Posterior vena cava (tissue), 2 donors: ENCODE measurements around the gene ABHD14A. TPM values are rescaled to one million over a fixed set of nuclear protein-coding genes. Genes with fewer than 3 reads are reported as not detected.
"Not testable (repeated sequence)": the region's sequence is repeated elsewhere in the genome, so short reads cannot be mapped to it uniquely, and the experiment has no call there.

Source experiments
- DNase-seq: peaks from one replicate; pipeline ENCODE4 v3.0.0-alpha.2; 2020; ENCODE audit warnings: low spot score
- intact Hi-C, 2 donors: fragments of 100-400 bp; cut with DNase I; formaldehyde crosslinking; loops; one replicate each; pipeline versions ENCODE4 v1.14.1 to v1.14.2; 2022 to 2023
- long read RNA-seq, 2 donors: library from polyadenylated mRNA; unstranded; transcript quantifications; one replicate each; pipeline ENCODE4 v2.0.0, GENCODE V29; 2020 to 2021
- total RNA-seq, 2 donors: library from RNA; stranded (reverse); fragmentation: NEBNext Ultra II Directional; extraction: Animal tissue kit (Norgen Biotek cat#: 25700); gene quantifications; one replicate each; pipeline ENCODE4 v1.2.1, GENCODE V29; 2021
- donor health status: DM: yes; HTN: yes; CAD: no.
- donor health status: DM: yes; HTN: yes; CAD: no.

Gene ABHD14A
- total RNA-seq, result 10 to 100 TPM in 1 of 2 donors, 1 to 10 TPM in 1; 8.4 to 18.6 TPM
- long read RNA-seq, donor 1, transcript ABHD14A-201 (5 exons, 1,062 nt), result major isoform, 5 of 9 reads
- long read RNA-seq, donor 1, partial matches to known transcripts, result 1 of 9 reads
- long read RNA-seq, donor 1, other reads (novel, unspliced or antisense), result 2 of 9 reads
- long read RNA-seq, donor 2, transcript ABHD14A-201 (5 exons, 1,062 nt), result major isoform, 14 of 23 reads
- long read RNA-seq, donor 2, partial matches to known transcripts, result 2 of 23 reads
- long read RNA-seq, donor 2, other reads (novel, unspliced or antisense), result 7 of 23 reads

DNA sequence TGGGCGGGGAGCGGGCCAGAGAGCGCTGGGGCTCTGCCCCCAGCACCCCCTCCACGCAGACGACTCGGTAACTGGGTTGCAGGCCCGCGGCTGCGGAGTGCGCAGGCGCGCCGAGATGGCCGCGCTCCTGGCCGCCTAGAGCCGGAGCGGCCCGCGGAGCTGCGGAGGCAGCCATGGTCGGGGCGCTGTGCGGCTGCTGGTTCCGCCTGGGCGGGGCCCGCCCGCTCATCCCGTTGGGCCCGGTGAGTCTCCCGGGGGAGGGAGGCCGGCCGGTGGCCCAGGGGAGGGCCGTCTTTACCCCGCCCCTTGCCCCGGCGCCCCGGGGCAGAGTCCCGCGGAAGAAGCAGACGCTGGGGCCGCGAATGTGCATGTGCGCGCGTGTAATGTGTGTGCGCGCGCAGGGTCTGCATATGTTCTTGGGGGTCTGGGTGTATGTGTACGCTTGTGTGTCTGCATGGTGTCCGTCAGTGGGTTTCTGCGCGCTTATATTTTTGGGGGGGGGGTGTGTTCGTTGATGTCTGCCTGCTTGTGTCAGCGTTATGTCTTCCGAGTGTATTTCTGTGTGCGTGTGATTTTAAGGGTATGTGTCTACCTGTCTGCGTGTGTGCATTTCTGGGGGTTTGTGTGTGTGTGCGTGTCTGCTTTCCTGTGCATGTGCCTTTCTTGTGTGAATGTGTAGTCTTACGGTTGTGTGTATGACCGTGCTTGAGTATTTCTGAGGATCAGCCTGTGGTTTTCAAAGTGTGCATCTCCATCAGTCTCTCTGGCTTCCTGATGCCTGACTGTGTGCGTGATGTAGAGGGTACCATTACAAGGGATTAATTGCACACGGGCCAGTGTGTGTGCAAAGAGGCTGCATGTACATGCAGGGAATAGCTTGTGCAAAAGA, at the start of gene ABHD14A:
ABHD14A (plus strand) TSS at position 102 of the 889 bp plus-strand sequence; CDS start at position 174, 72 bp downstream.
- DNase-seq, result peak; percentile 92
- intact Hi-C loops, result loop anchor here in 1 of 2 donors (1.0 kb wide), 1 partner anchor 19 kb away; no protein-coding TSS in a partner anchor

DNA sequence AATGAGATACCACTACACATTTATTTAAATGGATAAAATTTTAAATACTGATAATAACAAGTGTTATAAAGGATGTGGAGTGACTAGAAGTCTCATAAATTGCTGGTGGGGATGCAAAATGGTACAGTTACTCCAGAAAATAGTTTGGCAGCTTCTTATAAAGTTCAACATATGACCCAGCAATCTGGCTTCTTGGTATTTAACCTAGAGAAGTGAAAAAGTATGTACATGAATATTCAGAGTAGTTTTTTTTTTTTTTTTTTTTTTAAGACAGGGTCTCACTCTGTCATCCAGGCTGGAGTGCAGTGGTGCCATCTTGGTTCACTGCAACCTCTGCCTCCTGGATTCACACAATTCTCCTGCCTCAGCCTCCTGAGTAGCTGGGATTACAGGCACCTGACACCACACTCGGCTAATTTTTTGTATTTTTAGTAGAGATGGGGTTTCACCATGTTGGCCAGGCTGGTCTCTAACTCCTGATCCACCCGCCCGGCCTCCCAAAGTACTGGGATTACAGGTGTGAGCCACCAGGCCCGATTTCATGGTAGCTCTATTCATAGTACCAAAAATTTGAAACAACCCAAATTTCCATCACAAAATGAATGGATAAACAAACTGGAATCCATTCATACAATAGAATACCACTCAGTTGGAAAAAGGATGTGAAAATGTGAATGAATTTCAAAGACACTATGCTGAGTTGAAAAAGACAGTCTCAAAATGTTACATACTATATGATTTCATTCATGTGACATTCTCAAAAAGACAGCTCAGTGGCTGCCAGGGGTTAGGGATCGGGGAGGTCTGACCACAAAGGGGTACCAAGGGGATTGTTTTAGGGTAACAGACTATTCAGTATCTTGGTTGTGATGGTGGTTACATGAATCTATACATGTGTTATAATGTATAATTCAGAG, 47.5 kb upstream of the ABHD14A start:
- intact Hi-C loops, result no loop called here
- no peak for DNase-seq

DNA sequence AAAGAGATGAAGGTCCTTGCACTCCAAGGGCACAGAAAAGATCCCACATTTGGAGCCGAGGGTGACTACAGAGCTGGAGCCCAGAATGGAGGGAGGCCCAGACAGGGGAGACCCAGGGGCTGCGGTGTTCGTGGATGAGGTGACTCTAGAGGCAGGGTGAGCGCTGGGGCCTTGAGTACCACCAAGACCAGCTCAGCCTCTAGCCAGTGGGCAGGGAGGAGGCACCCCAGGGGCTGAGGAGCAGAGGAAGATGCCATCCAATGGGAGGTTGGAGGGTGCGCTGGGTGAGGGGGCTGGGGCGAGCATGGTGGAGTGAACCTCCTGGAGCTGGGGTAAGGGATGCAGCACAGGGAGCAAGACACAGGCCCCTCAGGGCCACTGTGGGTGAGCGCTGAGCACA, 46.4 kb upstream of the ABHD14A start:
- DNase-seq, result no peak
- intact Hi-C loops, result no loop called here

DNA sequence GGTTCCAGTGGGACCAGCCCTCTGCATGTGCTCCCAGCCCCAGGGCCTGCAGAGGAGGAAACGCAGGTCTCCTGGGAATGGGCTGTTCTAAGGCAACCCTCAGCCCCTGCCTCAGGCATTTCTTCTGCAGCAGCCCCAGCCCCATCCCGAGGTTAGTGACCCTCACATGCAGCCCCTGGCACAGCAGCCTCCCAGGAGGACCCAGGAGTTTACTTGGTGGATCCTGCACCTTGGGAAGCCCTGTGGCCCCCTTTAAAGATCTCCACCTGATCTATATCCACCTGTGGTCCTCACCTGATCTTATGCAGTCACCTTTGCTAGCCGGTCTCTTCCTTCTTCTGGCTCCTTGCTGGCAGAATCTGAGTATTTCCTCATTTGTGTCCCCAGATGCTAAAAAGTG, 45.9 kb upstream of the ABHD14A start:
- DNase-seq, intact Hi-C loops: not testable (repeated sequence)

DNA sequence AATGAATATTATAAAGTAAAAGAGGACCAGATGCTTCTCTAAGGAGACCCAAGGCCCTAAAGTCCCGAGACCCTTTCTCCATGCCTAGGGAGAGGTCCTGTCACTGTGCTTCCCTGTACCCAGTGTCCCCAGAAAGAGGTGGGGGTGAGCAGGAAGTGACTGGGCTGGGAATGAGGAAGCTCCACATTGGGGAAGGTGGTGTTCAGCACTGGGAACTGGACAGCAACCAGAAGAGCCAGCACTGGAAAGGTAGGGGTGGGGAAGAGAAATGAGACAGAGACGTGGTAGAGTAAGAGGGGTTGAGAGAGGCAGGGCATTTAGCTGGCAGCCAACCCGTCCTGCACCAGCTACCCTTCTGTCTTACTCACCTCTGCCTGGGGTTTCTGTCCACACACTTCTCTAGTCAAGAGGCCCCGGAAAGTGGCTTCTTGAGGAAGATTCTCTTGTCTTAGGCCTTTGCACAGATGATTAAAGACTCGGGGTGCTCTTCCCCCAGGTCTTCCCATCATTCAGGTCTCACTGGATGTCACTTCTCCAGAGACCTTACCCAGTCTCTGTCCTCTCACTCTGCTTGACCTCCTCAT, 45.4 kb upstream of the ABHD14A start:
- intact Hi-C loops, result no loop called here
- DNase-seq, result no peak

DNA sequence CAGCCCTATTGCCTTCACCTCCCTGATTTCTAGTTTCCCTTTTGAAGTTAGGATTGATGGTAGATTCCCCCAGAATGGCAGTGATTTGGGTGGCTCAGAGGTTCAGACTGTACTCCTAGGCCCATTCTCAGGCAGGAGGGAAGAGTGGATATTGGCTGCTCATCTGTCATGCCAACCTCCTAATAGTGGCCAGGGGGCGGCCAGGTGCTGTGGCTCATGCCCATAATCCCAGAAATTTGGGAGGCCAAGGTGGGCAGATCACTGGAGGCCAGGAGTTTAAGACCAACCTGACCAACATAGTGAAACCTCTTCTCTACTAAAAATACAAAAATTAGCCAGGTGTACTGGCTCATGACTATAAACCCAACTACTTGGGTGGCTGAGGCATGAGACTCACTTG, 44.4 kb upstream of the ABHD14A start:
- intact Hi-C loops, result no loop called here
- DNase-seq, result no peak

DNA sequence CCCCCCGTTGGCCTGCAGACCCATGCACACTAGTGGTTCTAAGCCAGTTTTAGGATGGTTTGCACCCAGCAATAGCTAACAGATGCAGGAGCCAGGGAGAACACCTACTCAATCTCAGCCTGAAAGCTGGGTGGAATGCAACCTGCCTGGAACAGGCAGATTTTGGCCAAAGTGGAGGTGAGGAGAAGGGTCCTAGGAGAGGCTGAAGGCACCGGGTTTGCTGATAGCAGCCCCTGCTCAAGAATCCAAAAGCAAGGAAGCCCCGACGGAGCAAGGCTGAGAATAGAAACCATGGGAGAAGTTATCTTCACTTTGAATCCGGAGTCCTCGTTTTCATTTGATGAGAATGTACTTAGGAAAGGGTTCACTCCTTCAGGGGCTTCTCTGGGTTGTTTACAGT, 43.1 kb upstream of the ABHD14A start:
- no peak for DNase-seq
- intact Hi-C loops, result no loop called here

DNA sequence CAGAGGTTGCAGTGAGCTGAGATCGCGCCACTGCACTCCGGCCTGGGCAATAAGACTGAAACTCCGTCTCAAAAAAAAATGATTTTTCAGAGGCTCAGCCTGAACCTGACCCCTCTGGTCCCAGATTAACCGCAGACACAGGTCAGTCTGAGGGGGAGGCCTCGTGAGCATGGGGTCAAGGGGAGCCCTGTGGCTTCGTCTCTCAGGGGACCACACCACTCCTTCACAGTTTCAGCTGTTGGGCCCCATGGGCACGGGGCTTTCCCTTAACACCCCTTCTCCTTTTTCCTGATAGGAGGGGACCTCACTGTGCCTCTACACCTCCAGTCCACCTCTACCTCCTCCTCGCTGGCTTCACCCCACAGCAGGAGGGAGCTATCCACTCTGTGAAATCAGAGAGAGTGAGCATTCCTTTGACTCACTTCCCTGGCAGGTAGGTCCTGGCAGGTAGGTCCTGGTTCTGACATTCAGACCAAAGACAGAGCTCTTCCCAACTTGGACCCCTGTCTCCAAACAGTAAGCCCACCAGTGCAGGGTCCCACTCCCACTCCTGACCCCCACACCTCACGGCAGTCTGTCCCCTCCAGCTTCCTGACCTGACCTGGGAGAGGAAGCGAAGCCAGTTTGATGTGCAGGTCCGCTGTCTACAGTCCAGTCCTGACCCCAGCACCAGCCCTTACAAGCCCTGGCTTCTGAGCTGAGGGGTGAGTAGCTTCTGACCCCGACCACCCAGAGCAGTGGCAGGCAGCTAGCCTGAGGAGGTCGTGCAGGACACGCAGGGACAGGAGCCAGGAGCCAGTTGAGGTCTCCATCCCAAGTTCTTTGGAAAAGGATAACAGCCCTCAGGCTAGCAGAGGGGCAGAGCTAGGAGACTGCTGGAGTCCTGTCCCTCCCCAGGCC, 42.1 kb upstream of the ABHD14A start:
- intact Hi-C loops, result no loop called here
- no peak for DNase-seq

DNA sequence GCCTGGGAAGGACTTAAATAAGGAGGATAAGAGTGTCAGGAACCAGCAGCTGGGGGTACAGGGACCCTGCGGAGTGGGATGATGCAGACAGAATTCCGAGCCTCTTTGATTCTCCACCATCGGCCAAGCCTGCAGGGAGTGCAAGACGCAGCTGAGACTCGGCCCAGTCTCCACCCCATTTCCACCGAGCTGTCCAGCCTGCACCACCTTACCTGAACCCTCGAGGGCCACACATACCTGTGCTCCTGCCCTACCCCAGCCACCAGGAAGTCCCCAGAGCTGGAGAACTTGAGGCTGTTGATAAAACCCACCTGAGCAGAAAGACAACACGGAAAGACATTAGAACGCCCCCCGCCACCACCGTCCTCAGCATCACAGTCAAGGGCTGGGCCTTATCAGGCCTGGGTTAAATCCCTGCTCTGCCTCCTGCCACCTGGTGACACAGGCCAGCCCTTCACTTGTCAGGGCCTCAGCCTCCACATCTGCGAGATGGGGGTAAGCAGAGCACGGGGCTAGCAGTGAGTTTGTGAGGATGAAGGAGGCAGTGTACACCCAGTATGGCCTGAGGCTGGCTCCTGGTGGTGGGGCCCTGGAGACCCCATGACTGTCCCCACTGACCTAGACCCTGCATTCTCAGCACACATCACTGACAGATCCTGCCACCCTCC, 41.3 kb upstream of the ABHD14A start:
- intact Hi-C loops, result no loop called here

DNA sequence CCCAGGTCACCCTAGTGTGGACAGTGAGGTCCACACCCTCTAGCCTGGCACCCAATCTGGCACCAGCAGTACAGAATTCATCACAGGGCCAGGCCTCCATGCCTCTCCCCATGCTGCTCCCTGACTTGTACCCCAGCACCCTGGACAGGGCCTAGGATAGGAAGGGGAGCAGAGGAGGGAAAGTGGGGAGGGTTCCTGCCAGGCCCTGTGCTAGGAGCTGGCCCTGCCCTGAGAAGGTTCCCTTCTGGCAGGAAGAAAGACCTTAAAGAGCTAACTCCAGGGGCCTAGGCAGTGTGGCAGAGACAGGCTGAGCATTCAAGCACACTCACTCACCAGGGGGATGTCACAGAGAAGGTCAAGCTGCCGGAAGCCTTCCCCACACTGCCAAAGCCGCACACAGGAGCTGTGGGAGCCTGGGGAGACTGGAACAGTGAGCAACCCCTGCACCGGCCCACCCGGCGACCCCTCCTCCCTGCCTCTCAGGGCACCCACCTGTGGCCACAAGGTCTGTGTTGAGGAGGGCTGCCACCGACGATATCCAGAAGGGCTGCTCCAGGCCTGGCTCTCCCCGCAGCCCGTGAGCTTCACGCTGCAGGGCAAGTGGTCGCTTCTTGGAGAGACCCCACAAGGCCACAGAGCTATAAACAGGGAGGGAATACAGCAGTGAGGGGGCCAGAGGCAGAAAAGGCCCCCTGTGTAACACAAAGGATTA, 40.6 kb upstream of the ABHD14A start:
- DNase-seq, result peak; percentile 69

More for the DNA sequence above, 41.3 kb upstream of the ABHD14A start:
- no peak for DNase-seq

DNA sequence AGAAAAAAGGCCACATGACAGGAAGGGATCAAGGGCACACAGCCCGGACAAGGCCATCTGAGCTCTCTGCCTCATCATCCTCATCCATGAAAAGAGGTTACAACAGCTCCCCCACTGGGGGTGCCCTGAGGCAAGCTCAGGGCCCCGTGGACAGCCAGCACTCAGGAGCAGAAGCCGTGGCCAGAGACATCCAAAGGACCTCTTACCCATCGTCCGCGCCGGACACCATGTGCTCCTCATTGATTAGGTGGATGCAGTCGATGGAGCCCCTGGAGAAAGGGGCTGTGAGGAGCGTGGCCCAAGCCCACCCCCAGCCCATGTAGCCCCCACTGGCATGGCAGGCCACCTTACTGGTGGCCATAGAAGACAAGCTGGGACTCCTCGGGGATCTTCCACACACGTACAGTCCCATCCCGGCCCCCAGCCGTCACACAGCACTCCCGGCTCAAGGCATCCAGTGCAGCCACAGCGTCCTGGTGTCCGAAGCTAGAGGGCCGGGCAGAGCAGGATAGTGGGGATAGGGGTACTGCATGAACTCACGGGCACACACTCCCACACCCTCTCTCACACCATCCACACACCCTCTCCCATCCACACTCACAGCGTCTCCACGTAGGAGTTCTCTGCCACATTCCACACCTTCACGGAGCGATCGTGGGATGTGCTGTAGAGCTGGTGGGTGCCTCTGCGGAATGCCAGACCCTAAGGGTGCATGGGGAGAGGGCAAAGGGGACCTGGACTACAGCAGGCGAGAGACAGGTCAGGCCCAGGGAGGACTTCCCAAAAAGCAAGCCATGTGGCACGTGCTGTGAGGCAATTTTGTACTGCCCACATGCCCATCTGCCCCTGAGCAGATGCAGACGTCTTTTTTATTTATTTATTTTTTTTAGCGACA, 39.6 kb upstream of the ABHD14A start:
- peak; percentile 76 for DNase-seq
- intact Hi-C loops, result no loop called here

More for the DNA sequence above, 40.6 kb upstream of the ABHD14A start:
- intact Hi-C loops, result no loop called here

DNA sequence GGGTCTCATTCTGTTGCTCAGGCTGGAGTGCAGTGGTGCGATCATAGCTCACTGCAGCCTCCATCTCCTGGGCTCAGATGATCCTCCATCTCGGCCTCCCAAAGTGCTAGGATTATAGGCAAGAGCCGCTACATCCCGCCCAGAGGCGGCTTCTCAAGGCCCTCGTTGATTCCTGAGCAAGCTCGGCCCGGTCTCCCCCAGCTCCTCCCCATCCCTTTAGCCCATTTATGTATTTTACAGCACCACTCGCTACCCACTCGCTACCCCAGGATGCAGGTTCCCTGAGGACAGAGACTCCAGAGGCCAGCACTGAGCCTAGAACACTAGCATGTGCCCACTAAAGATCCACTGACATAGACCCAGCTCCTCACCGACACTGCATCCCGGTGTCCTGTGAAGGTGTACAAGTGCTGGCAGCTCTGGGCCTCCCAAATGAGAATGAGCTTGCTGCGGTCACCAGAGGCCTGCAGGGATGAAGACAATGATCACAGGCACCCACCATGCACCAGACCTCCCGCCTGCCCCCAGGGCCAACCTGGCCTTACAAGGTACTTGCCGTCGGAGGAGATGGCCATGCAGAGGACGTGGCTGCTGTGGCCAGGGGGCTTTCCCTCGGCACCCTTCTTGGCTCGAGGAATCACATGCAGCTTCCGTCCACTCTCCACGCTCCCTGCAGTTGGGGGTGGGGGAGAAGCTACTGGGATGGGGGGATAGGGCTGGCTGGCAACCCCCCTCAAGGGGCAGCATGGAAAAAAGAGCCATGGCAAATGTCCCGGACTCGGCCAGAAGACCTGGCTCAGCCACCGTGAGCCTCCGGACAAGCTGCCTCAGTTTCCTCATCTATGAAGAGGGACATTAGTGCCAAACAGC, 38.7 kb upstream of the ABHD14A start:
- intact Hi-C loops, result no loop called here
- peak; percentile 69 for DNase-seq

DNA sequence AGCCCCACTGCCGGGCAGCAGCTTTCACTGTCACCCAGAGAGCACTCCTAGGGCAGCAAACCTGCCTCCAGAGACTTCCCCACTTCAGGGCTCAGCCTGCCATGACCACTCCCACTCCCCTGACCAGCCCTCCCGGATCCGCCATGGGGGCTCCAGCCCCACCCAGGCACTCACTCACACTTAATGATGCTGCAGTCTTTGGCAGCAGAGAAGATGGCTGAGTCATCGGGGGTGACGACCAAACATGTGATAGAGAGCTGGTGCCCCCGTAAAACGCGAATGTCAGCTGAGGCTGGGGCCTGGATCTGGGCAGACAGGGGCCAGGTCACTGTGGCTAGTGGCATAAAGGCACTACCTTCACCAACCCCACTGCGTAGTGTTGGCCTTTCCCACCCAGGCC, 37.9 kb upstream of the ABHD14A start:
- intact Hi-C loops, result no loop called here
- DNase-seq, result peak; percentile 62

DNA sequence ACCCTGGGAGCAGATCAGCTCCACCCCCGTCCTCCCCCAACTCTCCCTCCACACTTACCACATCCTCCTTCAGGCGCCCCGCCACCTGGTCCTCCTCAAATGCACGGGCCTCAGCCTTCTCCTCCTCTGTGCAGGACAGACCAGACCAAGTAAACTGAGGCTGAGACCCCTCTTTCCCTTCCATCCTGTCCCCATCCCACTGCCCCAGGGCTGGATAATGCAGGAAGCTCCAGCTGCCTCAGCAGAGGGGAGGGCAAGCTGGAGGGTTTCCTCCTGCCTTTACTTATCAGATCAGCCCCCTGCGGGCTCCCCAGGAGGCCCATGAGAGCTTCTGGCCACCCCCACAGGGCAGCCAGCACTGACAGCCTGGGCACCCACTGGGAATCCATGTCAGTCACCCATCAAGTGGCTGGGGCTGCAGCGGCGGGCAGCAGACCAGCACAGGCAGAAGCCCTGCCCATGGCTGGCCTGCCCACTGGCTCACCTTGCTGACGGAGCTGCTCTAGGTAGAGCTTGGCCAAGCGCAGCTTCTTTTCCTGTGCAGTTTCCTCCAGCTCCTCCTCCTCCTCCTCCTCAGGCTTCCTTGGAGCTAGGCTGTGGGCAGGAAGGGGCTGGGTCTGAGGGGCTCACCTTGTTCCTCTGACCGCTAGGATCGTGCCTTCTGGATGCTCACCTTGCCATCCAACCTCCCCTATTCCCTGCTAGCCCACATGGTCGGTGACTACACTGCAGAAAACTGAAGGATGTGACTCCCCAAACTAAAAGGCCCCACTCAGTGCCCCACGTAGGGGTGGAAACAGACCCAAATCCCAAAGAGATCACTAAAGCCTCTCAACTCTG, 37.0 kb upstream of the ABHD14A start:
- peak; percentile 74 for DNase-seq
- intact Hi-C loops, result no loop called here
